Astrocyte (in vitro differentiated cells and primary cell): ENCODE measurements around the gene CHMP3. TPM values are rescaled to one million over a fixed set of nuclear protein-coding genes. Genes with fewer than 3 reads are reported as not detected.
"Not testable (repeated sequence)": the region's sequence is repeated elsewhere in the genome, so short reads cannot be mapped to it uniquely, and the experiment has no call there.

ENCODE experiments used
- DNase-seq: peaks from one replicate; pipeline ENCODE4 v3.0.0-alpha.2; 2010; ENCODE audit warnings: low read depth
- FAIRE-seq: peaks from 2 replicates; lab custom pipeline; 2011; peaks lifted over from hg19 to GRCh38; lab: Jason Lieb, UNC
- H2AFZ ChIP-seq: 2 replicates; pipeline ENCODE4 v1.6.0; 2012; ENCODE audit warnings: low read depth, low read length, inconsistent platforms
- H3K27ac ChIP-seq: 2 replicates; pipeline ENCODE4 v1.5.1; 2011; ENCODE audit warnings: low read depth, low read length, inconsistent platforms
- H3K27me3 ChIP-seq: 2 replicates; pipeline ENCODE4 v1.6.0; 2011; ENCODE audit warnings: low read length, inconsistent platforms; ENCODE audit not compliant: insufficient read depth
- H3K36me3 ChIP-seq: 2 replicates; pipeline ENCODE4 v1.5.1; 2011; ENCODE audit warnings: low read length, inconsistent platforms; ENCODE audit not compliant: insufficient read depth
- H3K4me1 ChIP-seq: 2 replicates; pipeline ENCODE4 v1.5.1; 2011; ENCODE audit warnings: low read length, inconsistent platforms; ENCODE audit not compliant: insufficient read depth
- H3K4me2 ChIP-seq: 2 replicates; pipeline ENCODE4 v1.6.0; 2012; ENCODE audit warnings: low read length, inconsistent platforms
- H3K4me3 ChIP-seq: 2 replicates; pipeline ENCODE4 v1.5.1; 2011; ENCODE audit warnings: low read depth, mild to moderate bottlenecking, low read length, inconsistent platforms; ENCODE audit not compliant: insufficient read depth
- H3K79me2 ChIP-seq: 2 replicates; pipeline ENCODE4 v1.6.0; 2012; ENCODE audit warnings: mild to moderate bottlenecking, low read length, inconsistent platforms; ENCODE audit not compliant: insufficient read depth
- H3K9ac ChIP-seq: 2 replicates; pipeline ENCODE4 v1.6.0; 2012; ENCODE audit warnings: mild to moderate bottlenecking, low read length, inconsistent platforms
- H3K9me3 ChIP-seq: 2 replicates; pipeline ENCODE4 v1.5.1; 2012; ENCODE audit warnings: low read depth, mild to moderate bottlenecking, low read length, inconsistent platforms; ENCODE audit not compliant: insufficient read depth
- H4K20me1 ChIP-seq: 2 replicates; pipeline ENCODE4 v1.6.0; 2012; ENCODE audit warnings: low read length, inconsistent platforms; ENCODE audit not compliant: insufficient read depth
- H3K27ac Mint-ChIP-seq: one replicate; pipeline ENCODE4 v1.8.0; 2021; ENCODE audit warnings: mild to moderate bottlenecking, mixed read lengths; ENCODE audit not compliant: unreplicated experiment
- H3K27me3 Mint-ChIP-seq: one replicate; pipeline ENCODE4 v1.8.0; 2021; ENCODE audit warnings: low read depth, mixed read lengths; ENCODE audit not compliant: unreplicated experiment
- H3K36me3 Mint-ChIP-seq: one replicate; pipeline ENCODE4 v1.8.0; 2021; ENCODE audit warnings: low read depth, mixed read lengths; ENCODE audit not compliant: unreplicated experiment
- H3K4me1 Mint-ChIP-seq: one replicate; pipeline ENCODE4 v1.8.0; 2021; ENCODE audit warnings: low read depth, mixed read lengths; ENCODE audit not compliant: unreplicated experiment
- H3K4me3 Mint-ChIP-seq: one replicate; pipeline ENCODE4 v1.8.0; 2021; ENCODE audit warnings: mild to moderate bottlenecking, moderate library complexity, mixed read lengths; ENCODE audit not compliant: unreplicated experiment
- H3K9me3 Mint-ChIP-seq: one replicate; pipeline ENCODE4 v1.8.0; 2021; ENCODE audit warnings: mild to moderate bottlenecking, mixed read lengths; ENCODE audit not compliant: unreplicated experiment
- CTCF ChIP-seq: IDR thresholded peaks from 2 replicates; pipeline ENCODE4 v1.5.1; 2011; ENCODE audit warnings: low read depth, mild to moderate bottlenecking, inconsistent platforms, low read length, moderate library complexity; ENCODE audit not compliant: insufficient read depth
- EZH2 ChIP-seq: IDR thresholded peaks from 2 replicates; pipeline ENCODE4 v1.6.1; 2012; ENCODE audit warnings: mild to moderate bottlenecking, low read length, inconsistent platforms; ENCODE audit not compliant: insufficient read depth
- total RNA-seq: library from RNA; stranded (reverse); gene quantifications from 2 replicates; pipeline ENCODE4 v1.2.1, GENCODE V29; 2021

Gene CHMP3
- total RNA-seq, 1 donor from 2014 or later, result 91.0 TPM

GRCh38 chr2:86498468-86499260 lies 64.6 kb downstream of the CHMP3 start:
- Histone ChIP-seq H3K9ac (no peak overlapping the region), H3K4me2 (no peak overlapping the region), H4K20me1 (peaks cover 5% of the 10 kb centered on the region), H2AFZ (no peak overlapping the region), H3K27me3 (no peaks in the 10 kb centered on the region), H3K4me1 (no peaks in the 10 kb centered on the region), H3K9me3 (peaks cover 9% of the 10 kb centered on the region), H3K27ac (no peak overlapping the region), H3K79me2 (peaks cover 3% of the 10 kb centered on the region), H3K4me3 (no peak overlapping the region), H3K36me3 (peaks cover 11% of the 10 kb centered on the region)
- peaks cover 2% of the 10 kb centered on the region for H3K4me1 Mint-ChIP-seq
- DNase-seq (no peak), FAIRE-seq (no peak)
- TF ChIP-seq EZH2, result no peak
- TF ChIP-seq CTCF, result no peak
- peaks cover 53% of the 10 kb centered on the region for H3K36me3 Mint-ChIP-seq
- no peak overlapping the region for H3K27ac Mint-ChIP-seq
- H3K4me3 Mint-ChIP-seq, result no peak overlapping the region
- H3K27me3 Mint-ChIP-seq, result no peaks in the 10 kb centered on the region
- peaks cover 10% of the 10 kb centered on the region for H3K9me3 Mint-ChIP-seq

GRCh38 chr2:86496391-86496790 lies 66.9 kb downstream of the CHMP3 start:
- H3K9me3 Mint-ChIP-seq, H3K27ac Mint-ChIP-seq, H3K4me1 Mint-ChIP-seq, H3K4me1 ChIP-seq, H3K27me3 Mint-ChIP-seq, H2AFZ ChIP-seq, FAIRE-seq, DNase-seq, H3K27ac ChIP-seq, H3K9me3 ChIP-seq, H3K79me2 ChIP-seq, H3K4me3 Mint-ChIP-seq, H3K9ac ChIP-seq, H3K4me3 ChIP-seq, H3K4me2 ChIP-seq, H3K27me3 ChIP-seq, H4K20me1 ChIP-seq: not testable (repeated sequence)
- H3K36me3 Mint-ChIP-seq, result peaks cover 51% of the 10 kb centered on the region
- peaks cover 27% of the 10 kb centered on the region for H3K36me3 ChIP-seq

GRCh38 chr2:86492048-86492453 lies 71.2 kb downstream of the CHMP3 start:
- H3K36me3 ChIP-seq, result peaks cover 54% of the 10 kb centered on the region
- H3K36me3 Mint-ChIP-seq, result peaks cover 40% of the 10 kb centered on the region
- no peak overlapping the region for H3K4me2 ChIP-seq

More at GRCh38 chr2:86492048-86492453, 71.2 kb downstream of the CHMP3 start:
- no peak overlapping the region for H3K4me3 ChIP-seq
- no peak overlapping the region for H3K4me3 Mint-ChIP-seq
- no peaks in the 10 kb centered on the region for H3K9me3 ChIP-seq
- H3K27me3 Mint-ChIP-seq, result no peaks in the 10 kb centered on the region
- no peaks in the 10 kb centered on the region for H3K4me1 ChIP-seq
- no peaks in the 10 kb centered on the region for H3K27me3 ChIP-seq
- H3K9ac ChIP-seq, result no peak overlapping the region
- DNase-seq (peak; percentile 48), FAIRE-seq (no peak)
- no peak overlapping the region for H3K27ac Mint-ChIP-seq
- H3K27ac ChIP-seq, result no peak overlapping the region
- no peak for TF ChIP-seq CTCF
- peaks cover 9% of the 10 kb centered on the region for H3K4me1 Mint-ChIP-seq
- peaks cover 4% of the 10 kb centered on the region for H4K20me1 ChIP-seq
- H2AFZ ChIP-seq, result no peak overlapping the region
- no peaks in the 10 kb centered on the region for H3K9me3 Mint-ChIP-seq
- peaks cover 3% of the 10 kb centered on the region for H3K79me2 ChIP-seq
